PFSK-1 (cell line): Measurements from ENCODE around the gene SS18L1.

Experiments
- POLR2AphosphoS5 ChIP-seq: IDR thresholded peaks from 2 replicates; pipeline ENCODE4 v1.6.1; 2012; ENCODE audit warnings: low read depth, mild to moderate bottlenecking, control low read depth, low read length, moderate library complexity
- SIN3A ChIP-seq: IDR thresholded peaks from 2 replicates; pipeline ENCODE4 v1.6.1; 2012; ENCODE audit warnings: mild to moderate bottlenecking, low read length, moderate library complexity, borderline replicate concordance; ENCODE audit not compliant: insufficient read depth
- TAF1 ChIP-seq: IDR thresholded peaks from 2 replicates; pipeline ENCODE4 v1.6.1; 2012; ENCODE audit warnings: low read length, control low read depth, borderline replicate concordance; ENCODE audit not compliant: insufficient read depth

GRCh38 chr20:62119115-62119514, 24.5 kb upstream of the SS18L1 start:
- TF ChIP-seq POLR2AphosphoS5 (no peak), SIN3A (no peak), TAF1 (no peak)
